ENCODE results near the gene SF3A2.
"Not testable (repeated sequence)": the region's sequence is repeated elsewhere in the genome, so short reads cannot be mapped to it uniquely, and the experiment has no call there.

Gene SF3A2, protein sequence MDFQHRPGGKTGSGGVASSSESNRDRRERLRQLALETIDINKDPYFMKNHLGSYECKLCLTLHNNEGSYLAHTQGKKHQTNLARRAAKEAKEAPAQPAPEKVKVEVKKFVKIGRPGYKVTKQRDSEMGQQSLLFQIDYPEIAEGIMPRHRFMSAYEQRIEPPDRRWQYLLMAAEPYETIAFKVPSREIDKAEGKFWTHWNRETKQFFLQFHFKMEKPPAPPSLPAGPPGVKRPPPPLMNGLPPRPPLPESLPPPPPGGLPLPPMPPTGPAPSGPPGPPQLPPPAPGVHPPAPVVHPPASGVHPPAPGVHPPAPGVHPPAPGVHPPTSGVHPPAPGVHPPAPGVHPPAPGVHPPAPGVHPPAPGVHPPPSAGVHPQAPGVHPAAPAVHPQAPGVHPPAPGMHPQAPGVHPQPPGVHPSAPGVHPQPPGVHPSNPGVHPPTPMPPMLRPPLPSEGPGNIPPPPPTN

DNA sequence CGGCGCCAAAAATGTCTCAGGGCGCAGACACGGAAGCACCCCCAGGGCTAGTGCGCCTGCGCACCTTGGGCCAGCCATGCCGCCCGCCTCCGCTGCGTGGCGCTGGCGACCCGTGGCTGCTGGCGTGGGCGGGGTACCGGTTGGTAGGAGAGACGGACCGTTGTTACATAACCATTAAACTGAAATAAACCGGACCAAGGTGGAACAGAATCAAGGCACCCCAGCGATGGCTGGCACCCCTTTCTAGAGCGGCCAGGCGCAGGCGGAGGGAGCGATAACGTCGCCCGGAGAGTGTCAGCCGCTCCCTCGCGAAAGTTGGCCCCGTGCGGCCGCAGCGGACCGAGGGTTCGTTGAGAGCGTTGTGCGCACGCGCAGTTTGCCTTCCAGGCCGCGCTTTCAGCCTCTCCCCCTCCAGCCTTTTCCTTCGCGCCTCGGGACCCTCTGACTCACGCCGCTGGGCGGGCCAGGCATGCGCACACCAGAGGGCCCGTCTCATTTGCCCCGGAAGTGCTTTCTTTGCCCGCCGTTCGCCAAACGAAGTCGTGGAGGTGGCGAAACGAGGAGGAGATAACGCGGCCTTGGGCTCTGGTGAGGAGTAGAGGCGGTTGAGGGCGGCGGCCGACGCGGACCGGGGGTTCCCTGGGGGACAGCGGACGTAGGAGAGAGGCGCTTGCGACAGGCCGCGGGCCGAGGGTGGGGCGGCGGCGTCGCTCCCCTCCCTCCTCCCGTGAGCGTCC is at the start of gene SF3A2, which contains the start of gene PLEKHJ1:
TSS of gene SF3A2 (plus strand) at position 511 of the 737 bp plus-strand sequence. CDS start 6,595 bp downstream, outside the sequence.
TSS of gene PLEKHJ1 (minus strand) at position 16 of the 737 bp plus-strand sequence. CDS start 81 bp downstream, outside the sequence.
- FAIRE-seq = peak; percentile 95
- DNase-seq (ENCODE audit: insufficient read length, low spot score) = peak; percentile 99

DNA sequence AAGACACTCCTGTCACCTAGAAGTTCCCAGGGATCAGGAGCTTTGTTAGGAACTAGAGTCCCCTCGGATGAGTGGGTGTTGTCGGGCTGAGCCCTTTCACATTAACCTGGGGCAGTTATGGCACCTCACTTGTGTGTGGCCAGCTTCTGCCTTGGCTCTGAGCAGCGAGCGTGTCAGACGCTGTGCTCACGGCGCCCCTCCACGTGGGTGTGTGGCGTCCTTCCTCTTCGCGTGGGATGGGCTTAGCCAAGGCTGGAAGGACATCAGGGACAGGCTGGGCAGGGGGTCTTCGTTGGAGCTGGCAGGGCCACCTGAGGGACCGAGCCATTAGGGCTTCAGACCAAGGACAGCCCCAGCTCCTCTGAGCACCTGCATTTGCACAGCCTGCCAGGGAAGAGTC is 49.5 kb upstream of the SF3A2 start:
- no peak for FAIRE-seq
- no peak for DNase-seq (ENCODE audit: insufficient read length, low spot score)

DNA sequence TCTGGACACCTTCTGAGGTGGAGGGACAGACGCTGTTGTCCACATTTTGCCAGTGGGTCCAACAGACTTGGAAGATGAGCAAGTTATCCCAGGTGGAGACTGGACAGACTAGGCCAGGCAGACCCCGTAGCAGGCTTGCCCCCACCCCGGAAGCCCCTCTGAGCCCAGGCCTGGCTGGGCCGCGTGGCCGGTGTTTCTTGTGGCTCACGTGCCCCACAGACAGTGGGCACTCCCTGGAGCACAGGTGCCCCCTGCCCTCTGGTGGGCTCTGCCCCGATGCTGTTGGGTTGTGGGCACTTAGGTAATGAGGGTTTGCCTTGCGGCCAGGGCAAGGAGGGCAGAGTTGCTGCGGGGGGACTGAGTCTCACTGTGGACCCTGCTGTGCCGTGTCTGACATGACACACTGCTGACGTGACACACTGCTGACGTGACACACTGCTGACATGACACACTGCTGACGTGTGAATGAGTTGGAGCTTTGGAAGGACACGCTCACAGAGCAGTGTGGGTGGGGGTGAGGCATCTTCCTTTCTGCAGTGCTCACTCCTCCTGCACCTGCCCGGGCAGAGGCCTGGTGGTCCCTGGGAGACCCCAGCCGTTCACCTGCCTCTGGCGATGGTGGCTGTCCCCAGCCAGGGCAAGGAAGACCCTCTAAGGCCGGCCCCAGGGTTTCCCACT is 47.8 kb upstream of the SF3A2 start:
- no peak for FAIRE-seq
- DNase-seq (ENCODE audit: insufficient read length, low spot score) = no peak

DNA sequence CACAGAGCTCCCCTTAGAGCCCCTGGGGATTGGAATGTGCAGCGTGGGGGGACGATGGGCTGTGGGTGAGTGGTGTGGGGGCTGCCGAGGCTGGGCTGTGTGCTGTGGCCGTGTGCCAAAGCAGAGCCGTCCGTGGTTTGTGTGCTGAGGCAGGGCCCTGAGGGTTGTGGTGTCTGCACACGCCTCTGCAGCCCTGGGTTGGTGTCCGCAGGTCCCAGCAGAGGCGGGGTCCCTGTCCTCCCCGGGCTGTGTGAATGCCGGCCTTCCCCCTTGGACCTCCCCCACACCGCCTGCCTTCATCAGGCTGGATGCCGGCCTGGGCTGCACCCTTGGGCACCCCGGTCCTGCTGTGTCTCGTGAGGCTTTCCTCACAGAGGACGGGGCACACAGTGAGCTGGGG is 46.7 kb upstream of the SF3A2 start:
- no peak for FAIRE-seq

DNA sequence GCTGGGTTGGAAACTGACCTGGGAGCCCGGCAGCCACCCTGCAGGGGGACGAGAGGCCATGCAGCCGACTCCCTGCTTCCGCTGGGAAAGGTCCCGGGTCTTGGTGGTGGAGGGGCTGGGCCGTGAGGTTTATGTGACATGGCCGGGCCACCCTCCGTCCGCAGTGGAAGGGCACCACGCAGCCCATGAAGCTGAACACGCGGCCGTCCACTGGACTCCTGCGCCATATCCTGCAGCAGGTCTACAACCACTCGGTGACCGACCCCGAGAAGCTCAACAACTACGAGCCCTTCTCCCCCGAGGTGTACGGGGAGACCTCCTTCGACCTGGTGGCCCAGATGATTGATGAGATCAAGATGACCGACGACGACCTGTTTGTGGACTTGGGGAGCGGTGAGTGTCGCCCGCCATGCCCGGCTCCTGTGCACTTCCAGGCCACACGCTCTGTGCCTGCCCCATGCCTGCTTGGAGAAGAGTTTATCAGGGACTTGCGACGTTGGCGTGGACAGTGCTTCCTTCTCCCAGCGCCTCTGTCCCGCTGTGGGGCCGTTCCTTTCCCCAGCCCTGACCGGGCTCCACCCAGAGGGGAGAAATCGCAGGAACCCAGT is 45.7 kb upstream of the SF3A2 start:
- FAIRE-seq = no peak

More for the DNA sequence above, 46.7 kb upstream of the SF3A2 start:
- DNase-seq (ENCODE audit: insufficient read length, low spot score) = no peak

DNA sequence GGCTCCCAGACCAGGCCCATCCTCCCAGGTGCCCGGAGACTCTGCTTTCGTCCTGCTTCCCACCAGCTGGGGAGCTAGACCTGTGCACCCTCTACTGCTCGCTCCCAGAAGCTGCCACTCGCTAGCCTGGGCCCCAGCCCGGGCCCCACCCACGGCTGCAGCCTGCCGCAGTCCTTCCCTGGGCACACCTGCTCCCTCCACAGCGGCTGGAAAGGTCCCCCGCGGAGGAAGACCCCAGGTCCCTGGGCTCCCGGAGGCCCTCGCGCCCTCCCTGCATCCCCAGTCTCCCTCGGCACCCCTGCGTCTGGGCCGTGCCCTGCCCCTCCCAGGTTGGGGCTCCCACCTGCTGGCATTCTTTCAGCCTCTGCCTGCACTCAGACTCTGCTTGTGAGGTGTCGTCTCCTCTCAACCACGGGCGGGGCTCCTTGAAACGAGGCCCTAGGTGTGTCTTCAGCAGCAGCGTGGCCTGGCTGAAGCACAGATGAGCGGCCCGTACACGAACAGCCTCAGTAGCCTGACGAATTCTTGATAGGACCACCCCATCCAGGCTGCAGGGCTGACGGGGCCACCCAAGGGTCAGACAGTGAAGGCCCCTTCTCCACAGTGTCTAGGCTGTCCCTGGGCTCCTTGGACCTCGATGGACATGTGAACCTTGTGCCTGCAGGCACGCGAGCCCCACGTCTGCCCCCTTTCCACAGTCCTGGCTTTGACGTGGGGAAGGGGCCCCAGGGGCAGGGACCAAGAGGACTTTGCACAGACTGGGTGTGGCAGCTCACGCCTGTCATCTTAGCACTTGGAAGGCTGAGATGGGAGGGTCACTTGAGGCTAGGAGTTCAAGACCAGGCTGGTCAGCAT is 44.9 kb upstream of the SF3A2 start:
- FAIRE-seq (no peak), DNase-seq (ENCODE audit: insufficient read length, low spot score) (no peak)

More for the DNA sequence above, 45.7 kb upstream of the SF3A2 start:
- DNase-seq (ENCODE audit: insufficient read length, low spot score) = no peak

DNA sequence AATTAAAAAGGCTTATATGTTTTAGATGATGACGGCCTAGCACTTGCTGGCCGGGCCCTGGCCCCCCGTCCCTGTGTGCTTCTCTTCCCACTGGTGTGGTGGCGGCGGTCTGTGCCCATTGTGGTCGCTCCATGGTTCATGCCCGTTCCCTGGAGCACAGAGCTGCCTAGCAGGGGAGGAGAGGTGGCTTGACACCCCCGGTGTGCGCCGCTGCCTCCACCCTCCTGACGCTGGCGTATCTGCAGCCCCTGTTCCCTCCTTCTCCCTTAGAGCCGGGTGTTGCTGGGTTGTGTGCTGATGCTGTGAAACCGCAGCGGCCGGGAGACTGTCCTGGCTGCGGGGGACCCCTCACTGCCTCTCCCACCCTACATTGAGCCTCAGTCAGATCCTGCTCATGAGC is 43.8 kb upstream of the SF3A2 start:
- FAIRE-seq = no peak
- no peak for DNase-seq (ENCODE audit: insufficient read length, low spot score)

DNA sequence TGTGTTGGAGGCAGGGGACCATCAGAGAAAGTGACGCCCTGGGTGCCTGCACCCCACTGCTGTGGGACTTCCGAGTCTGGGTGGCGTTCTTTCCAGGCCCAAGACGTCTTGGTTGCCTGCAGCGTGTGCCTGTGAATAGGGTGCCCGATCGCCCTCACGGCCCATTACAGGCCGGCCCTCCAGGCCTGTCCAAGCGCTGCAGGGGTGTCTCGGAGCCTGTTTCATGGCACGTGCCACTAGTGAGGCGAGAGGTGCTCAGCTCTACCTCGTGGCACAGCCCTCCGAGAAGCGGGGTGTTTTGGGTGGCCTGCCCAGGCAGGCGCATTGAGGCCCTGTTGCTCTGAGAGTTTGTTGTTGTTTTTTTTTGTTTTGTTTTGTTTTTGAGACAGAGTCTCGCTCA is 42.8 kb upstream of the SF3A2 start:
- FAIRE-seq (no peak), DNase-seq (ENCODE audit: insufficient read length, low spot score) (no peak)

DNA sequence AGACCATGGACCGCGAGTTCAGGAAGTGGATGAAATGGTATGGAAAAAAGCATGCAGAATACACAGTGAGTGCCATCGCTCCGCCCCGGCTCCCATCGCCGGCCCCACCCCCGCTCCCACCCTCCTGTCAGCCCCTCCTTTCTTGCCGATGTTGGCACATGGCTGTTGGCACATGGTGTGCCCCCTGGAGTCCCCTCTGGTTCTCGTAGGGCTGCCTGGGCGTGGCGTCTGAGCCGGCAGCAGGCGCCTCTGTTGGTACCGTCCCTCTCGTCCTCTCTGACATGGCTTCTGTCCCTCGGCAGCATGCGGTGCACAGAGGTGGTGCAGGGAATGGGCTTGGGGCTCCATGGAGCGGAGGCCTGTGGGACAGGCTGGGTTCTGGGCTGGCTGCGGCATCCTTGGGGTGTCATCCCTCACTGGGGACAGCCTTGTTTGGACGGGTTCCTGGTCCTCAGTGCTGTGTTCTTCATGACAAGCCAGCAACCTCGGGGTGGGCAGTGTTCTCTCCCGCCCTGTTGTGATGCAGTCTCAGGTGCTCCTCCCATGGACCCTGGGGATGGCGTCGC is 42.0 kb upstream of the SF3A2 start:
- DNase-seq (ENCODE audit: insufficient read length, low spot score) = no peak

DNA sequence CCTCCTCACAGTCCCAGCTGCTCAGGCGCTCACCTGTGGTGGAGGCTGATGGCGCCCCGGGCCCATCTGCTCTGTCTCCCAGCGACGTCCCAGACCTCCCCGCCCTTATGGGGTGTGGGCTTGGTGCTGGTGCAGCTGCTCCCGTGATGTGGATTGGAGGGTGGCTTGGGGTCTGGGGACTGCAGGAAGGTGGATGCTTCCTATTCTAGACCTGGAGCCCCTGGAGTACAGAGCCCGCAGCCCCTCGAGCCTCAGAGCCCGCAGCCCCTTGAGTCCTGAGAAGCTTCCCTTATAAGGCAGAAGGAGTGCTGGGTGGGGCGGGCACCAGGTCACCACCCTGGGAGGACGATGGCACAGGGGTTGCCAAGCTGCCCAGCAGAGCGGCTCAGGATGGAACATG is 41.3 kb upstream of the SF3A2 start:
- DNase-seq (ENCODE audit: insufficient read length, low spot score) = no peak
- FAIRE-seq = no peak

More for the DNA sequence above, 42.0 kb upstream of the SF3A2 start:
- no peak for FAIRE-seq

DNA sequence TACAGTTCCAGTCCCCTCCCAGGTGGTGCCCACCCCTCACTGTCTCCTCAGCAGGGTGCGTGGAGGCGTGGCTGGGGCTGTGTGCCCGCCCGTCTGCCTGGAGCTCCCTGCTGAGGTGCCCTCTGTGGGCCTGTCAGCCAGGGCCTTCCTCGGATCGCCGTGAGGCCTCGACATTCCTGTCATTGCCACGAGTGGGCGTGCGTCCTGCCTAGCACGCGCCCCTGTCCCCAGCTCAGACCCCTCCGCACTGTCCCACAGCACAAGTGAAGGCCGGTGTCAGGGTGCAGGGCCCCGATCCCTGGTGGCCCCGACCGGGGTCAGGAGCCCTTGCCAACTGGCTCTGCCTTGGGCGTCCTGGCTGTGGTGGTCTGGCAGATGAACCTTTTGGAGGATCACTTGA is 40.7 kb upstream of the SF3A2 start:
- no peak for FAIRE-seq
- no peak for DNase-seq (ENCODE audit: insufficient read length, low spot score)

DNA sequence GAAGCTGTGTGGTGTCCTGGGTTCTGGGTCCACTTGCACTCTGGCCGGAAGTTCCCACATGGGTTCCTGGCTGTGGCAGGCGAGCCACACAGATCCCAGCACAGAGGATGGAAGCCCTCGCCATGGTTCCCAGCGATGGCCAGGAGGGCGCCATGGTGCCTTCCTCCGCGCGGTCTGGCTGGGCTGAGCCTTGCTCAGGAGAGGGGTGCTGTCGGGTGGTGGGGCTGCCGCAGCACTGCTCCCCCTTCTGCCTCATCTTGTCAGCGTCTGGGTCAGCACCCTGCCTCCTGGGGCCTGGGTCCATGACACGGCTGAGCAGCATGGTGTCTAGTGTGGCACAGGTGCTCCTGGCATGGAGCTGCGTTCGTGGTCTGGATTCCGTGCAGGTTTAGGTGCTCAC is 39.4 kb upstream of the SF3A2 start:
- no peak for DNase-seq (ENCODE audit: insufficient read length, low spot score)
- no peak for FAIRE-seq

DNA sequence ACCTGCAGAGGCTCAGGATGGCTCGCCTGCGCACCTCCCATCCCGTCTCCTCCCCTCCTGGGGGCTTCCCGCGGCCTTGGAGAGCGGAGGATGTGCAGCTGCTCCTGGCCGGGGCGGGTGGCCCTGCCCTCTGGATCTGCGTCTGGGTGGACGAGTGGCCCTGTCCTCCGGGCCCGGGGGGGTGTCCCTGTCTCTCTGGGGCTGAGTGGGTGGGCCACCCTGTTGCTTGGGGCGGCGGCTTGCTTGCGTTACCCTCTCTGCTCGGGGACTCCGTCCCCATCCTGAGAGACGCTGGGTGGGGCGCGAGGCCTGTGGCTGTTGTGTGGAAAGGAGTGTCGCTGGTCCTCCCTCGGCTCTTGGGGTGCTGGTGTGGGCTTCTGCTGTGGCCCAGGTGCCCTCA is 38.3 kb upstream of the SF3A2 start:
- DNase-seq (ENCODE audit: insufficient read length, low spot score) (no peak), FAIRE-seq (no peak)

DNA sequence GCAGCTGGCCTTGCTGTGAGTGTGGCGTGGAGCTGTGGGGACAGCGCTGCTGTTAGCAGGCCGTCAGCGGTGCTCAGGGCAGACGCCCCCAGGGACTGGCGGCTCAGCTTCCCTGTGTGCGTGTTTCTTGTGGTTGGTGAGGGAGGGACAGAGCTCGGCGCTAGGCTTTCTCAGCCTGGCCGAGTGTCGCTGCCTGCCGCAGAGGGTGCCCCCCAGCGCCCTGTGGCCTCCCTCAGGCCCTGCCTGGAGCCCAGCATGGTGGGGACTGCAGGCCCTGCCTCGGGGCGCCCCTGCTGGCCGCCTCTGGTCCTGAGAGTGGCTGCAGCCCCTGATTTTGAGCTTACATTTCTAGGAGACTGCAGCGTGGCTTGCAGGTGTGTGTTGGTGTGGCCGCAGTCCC is 37.4 kb upstream of the SF3A2 start:
- DNase-seq (ENCODE audit: insufficient read length, low spot score) = no peak
- no peak for FAIRE-seq

DNA sequence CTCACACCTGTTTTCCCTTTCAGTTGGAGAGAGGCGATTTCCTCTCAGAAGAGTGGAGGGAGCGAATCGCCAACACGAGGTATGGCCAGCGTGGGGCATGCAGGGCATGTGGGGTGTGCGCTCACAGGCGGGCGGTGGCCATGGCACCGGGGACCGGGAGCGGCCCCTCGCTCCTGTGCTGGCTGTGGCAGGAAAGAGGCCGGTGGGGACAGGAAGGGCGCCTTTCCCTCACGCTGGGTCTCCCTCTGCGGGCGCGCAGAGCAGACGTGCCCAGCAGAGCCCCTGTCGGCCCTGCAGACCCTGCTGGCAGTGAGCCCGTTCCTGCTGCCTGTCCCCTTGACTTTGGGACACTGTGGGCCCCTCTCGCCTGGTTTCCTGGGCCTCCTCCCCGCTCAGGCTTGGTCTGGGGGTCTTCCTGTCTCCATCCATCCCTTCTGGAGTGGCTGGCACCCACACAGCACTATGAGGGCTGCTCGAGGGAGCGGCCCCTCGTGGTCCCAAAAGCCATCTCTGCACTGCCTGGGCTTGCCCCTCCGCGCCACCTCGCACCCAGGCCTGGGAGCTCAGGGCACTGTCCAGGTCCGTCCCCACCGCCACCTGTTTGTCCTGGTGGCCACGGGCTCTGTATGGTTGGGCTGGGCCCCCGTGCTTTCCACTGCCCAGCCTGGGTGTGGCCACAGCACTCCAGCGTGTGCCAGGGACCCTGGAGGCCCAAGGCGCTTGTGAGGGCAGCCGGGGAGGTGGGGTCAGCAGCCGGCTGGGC is 36.6 kb upstream of the SF3A2 start:
- DNase-seq (ENCODE audit: insufficient read length, low spot score) (no peak), FAIRE-seq (no peak)

DNA sequence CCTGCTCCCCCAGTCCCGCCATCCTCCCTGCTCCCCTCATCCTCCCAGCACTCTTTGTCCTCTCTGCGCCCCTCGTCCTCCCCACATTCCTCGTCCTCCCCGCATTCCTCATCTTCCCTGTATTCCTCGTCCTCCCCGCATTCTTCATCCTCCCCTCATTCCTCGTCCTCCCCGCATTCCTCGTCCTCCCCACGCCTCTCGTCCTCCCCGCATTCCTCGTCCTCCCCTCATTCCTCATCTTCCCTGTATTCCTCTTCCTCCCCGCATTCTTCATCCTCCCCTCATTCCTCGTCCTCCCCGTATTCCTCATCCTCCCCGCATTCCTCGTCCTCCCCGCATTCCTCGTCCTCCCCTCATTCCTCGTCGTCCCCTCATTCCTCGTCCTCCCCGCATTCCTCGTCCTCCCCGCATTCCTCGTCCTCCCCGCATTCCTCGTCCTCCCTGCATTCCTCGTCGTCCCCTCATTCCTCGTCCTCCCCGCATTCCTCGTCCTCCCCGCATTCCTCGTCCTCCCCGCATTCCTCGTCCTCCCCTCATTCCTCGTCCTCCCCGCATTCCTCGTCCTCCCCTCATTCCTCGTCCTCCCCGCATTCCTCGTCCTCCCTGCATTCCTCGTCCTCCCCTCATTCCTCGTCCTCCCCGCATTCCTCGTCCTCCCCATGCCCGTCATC is 35.9 kb upstream of the SF3A2 start:
- FAIRE-seq; DNase-seq (ENCODE audit: insufficient read length, low spot score): not testable (repeated sequence)

DNA sequence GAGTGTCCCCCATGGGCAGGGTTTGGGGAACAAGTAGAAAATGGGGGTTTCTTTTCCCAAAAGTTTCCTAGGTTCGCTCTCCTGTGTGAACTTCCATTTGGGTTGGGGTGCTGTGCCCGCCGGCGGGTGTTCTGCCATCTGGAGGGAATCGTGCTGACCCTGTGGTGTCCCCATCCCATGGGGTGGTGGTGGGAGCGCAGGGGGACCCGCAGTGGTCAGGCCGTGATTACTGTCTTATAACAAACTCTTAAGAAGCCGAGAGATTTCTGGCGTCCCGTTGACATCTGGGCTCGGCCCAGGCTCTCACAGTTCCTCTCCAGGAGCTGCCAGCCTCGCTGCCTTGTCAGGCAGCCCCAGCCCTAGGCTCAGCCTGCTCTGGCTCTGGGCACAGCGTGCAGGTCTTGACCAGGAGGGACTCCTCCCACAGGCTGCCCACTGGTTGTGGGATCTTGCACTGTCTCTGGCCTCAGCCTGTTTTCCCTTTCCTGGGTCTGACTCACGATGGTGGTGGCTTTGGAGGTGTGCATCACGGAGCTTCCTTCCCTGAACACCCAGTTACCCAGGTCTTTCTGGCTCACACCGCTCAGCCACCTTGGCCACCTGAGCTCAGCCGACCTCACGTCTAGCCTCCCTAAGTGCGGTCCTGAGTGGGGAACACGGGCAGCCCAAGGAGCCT is 35.0 kb upstream of the SF3A2 start:
- FAIRE-seq = no peak

DNA sequence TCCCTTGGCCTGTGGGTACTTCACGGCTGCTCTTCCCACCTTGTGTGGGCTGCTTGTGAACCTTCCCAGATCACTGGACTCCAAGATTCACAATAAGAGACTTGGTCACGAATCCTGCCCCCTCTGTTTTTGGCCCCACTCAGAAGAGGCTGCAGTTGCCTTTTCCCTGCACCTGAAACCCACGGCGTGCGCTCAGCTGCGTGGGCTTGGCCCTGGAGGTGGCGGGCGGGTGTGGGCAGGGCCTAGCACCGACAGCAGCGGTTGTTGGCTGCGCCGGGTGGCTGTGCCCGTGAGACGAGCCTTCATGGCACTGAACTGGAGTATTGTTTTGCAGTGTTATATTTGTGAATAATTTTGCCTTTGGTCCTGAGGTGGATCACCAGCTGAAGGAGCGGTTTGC is 34.3 kb upstream of the SF3A2 start:
- FAIRE-seq = no peak
- no peak for DNase-seq (ENCODE audit: insufficient read length, low spot score)

More for the DNA sequence above, 35.0 kb upstream of the SF3A2 start:
- no peak for DNase-seq (ENCODE audit: insufficient read length, low spot score)

All from GM19239 (cell line).